ENCODE measurements around the gene IZUMO1. TPM values are rescaled to one million over a fixed set of nuclear protein-coding genes. Genes with fewer than 3 reads are reported as not detected.
"Not testable (repeated sequence)": the region's sequence is repeated elsewhere in the genome, so short reads cannot be mapped to it uniquely, and the experiment has no call there.

Gene IZUMO1
- total RNA-seq, 1 experiment from 2014 or later, result not detected

GRCh38 chr19:48698046-48698445, 48.7 kb downstream of the IZUMO1 start:
- in situ Hi-C loops (cut with HindIII; ENCODE audit: low pct_unique_long_range_greater_than_20kb, low sequenced_read_pairs), result no loop called here
- peak; percentile 49 for DNase-seq (ENCODE audit: low read depth, low spot score)

GRCh38 chr19:48696353-48697010, 50.2 kb downstream of the IZUMO1 start:
- in situ Hi-C loops (cut with HindIII; ENCODE audit: low pct_unique_long_range_greater_than_20kb, low sequenced_read_pairs), result no loop called here
- DNase-seq (ENCODE audit: low read depth, low spot score), result no peak

- in situ Hi-C loops (cut with HindIII; ENCODE audit: low pct_unique_long_range_greater_than_20kb, low sequenced_read_pairs), result no loop called here
Measured at GRCh38 chr19:48695743-48696352, 50.9 kb downstream of the IZUMO1 start, which contains the start of gene FUT2. Gene FUT2, plus strand, starts transcription at chr19:48695971. Its CDS starts 6,986 bp downstream, at chr19:48702957.

GRCh38 chr19:48693629-48694028, 53.1 kb downstream of the IZUMO1 start:
- not testable (repeated sequence) for DNase-seq (ENCODE audit: low read depth, low spot score)

More at GRCh38 chr19:48695743-48696352, 50.9 kb downstream of the IZUMO1 start, which contains the start of gene FUT2:
- DNase-seq (ENCODE audit: low read depth, low spot score), result no peak

More at GRCh38 chr19:48693629-48694028, 53.1 kb downstream of the IZUMO1 start:
- in situ Hi-C loops (cut with HindIII; ENCODE audit: low pct_unique_long_range_greater_than_20kb, low sequenced_read_pairs), result not testable (repeated sequence)

Small RNA genes within 50 kb of the gene (small RNA-seq; reads per million reads assigned to genes)
- 0 reads per million in 2 experiments for gene RNU6-317P

Other genes starting within 250 kb of the IZUMO1 start
- not detected in 2 replicates for gene LMTK3, start 235.1 kb downstream of the IZUMO1 start, total RNA-seq (2014; rRNA removed; shearing (Covaris generic))
- gene SULT2B1, start 194.7 kb downstream of the IZUMO1 start, total RNA-seq (2014; rRNA removed; shearing (Covaris generic)), result 0.27 and 0.34 TPM in 2 replicates
- not detected in 2 replicates for gene SPACA4, start 140.2 kb downstream of the IZUMO1 start, total RNA-seq (2014; rRNA removed; shearing (Covaris generic))
- gene FAM83E, start 131.8 kb downstream of the IZUMO1 start, total RNA-seq (2014; rRNA removed; shearing (Covaris generic)), result 0.34 TPM in 1 of 2 replicates, not detected in the other
- 1,626 and 1,782 TPM in 2 replicates for gene RPL18, start 127.7 kb downstream of the IZUMO1 start, total RNA-seq (2014; rRNA removed; shearing (Covaris generic))
- 4.8 and 7.3 TPM in 2 replicates for gene SPHK2, start 127.4 kb downstream of the IZUMO1 start, total RNA-seq (2014; rRNA removed; shearing (Covaris generic))
- gene DBP, start 109.5 kb downstream of the IZUMO1 start, total RNA-seq (2014; rRNA removed; shearing (Covaris generic)), result 19.9 and 21.3 TPM in 2 replicates
- 5.1 and 7.1 TPM in 2 replicates for gene CA11, start 100.7 kb downstream of the IZUMO1 start, total RNA-seq (2014; rRNA removed; shearing (Covaris generic))
- 0.05 TPM in 1 of 2 replicates, not detected in the other for gene NTN5, start 73.9 kb downstream of the IZUMO1 start, total RNA-seq (2014; rRNA removed; shearing (Covaris generic))
- not detected in 2 replicates for gene FUT2, start 50.9 kb downstream of the IZUMO1 start, total RNA-seq (2014; rRNA removed; shearing (Covaris generic))
- gene MAMSTR, start 27.2 kb downstream of the IZUMO1 start, total RNA-seq (2014; rRNA removed; shearing (Covaris generic)), result 0.35 and 0.50 TPM in 2 replicates
- gene RASIP1, start 6.3 kb downstream of the IZUMO1 start, total RNA-seq (2014; rRNA removed; shearing (Covaris generic)), result 0.71 and 1.2 TPM in 2 replicates
- gene FUT1, start 5.7 kb upstream of the IZUMO1 start, total RNA-seq (2014; rRNA removed; shearing (Covaris generic)), result 0.11 and 0.16 TPM in 2 replicates
- gene FGF21, start 8.6 kb upstream of the IZUMO1 start, total RNA-seq (2014; rRNA removed; shearing (Covaris generic)), result not detected in 2 replicates
- gene BCAT2, start 64.1 kb upstream of the IZUMO1 start, total RNA-seq (2014; rRNA removed; shearing (Covaris generic)), result 12.5 and 14.4 TPM in 2 replicates
- 53.9 and 58.9 TPM in 2 replicates for gene HSD17B14, start 89.6 kb upstream of the IZUMO1 start, total RNA-seq (2014; rRNA removed; shearing (Covaris generic))
- 3.0 and 3.1 TPM in 2 replicates for gene PLEKHA4, start 121.7 kb upstream of the IZUMO1 start, total RNA-seq (2014; rRNA removed; shearing (Covaris generic))
- gene PPP1R15A, start 125.5 kb upstream of the IZUMO1 start, total RNA-seq (2014; rRNA removed; shearing (Covaris generic)), result 26.3 and 30.2 TPM in 2 replicates
- not detected in 2 replicates for gene TULP2, start 151.8 kb upstream of the IZUMO1 start, total RNA-seq (2014; rRNA removed; shearing (Covaris generic))
- 164 and 168 TPM in 2 replicates for gene NUCB1, start 153.4 kb upstream of the IZUMO1 start, total RNA-seq (2014; rRNA removed; shearing (Covaris generic))
- gene DHDH, start 186.8 kb upstream of the IZUMO1 start, total RNA-seq (2014; rRNA removed; shearing (Covaris generic)), result 0.24 and 0.45 TPM in 2 replicates
- 90.3 and 108 TPM in 2 replicates for gene BAX, start 208.0 kb upstream of the IZUMO1 start, total RNA-seq (2014; rRNA removed; shearing (Covaris generic))
- gene FTL, start 218.4 kb upstream of the IZUMO1 start, total RNA-seq (2014; rRNA removed; shearing (Covaris generic)), result 1,840 and 1,902 TPM in 2 replicates
- 29.3 and 33.1 TPM in 2 replicates for gene GYS1, start 246.4 kb upstream of the IZUMO1 start, total RNA-seq (2014; rRNA removed; shearing (Covaris generic))
- gene RUVBL2, start 247.0 kb upstream of the IZUMO1 start, total RNA-seq (2014; rRNA removed; shearing (Covaris generic)), result 199 and 203 TPM in 2 replicates

Data from SK-MEL-5 (cell line).